ENCODE results near the gene TMEM59L.

DNA sequence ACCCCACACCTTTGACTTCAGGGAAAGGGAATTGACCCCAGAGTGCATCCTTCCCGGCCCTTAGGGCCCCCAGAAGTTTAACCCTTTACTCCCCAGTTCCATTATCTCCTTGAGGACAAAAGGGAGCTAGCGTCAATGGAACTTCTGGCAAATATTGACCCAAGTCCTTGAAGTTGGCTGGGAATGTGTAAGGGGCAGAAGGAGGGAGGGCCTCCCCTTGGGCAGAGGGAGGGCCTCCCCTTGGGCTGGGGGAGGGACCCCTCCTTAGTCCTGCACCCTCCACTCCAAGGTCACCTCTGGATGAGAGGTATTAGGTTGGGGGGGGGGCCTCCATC lies 3.0 kb upstream of the TMEM59L start:
- TF ChIP-seq, protein P1, sequence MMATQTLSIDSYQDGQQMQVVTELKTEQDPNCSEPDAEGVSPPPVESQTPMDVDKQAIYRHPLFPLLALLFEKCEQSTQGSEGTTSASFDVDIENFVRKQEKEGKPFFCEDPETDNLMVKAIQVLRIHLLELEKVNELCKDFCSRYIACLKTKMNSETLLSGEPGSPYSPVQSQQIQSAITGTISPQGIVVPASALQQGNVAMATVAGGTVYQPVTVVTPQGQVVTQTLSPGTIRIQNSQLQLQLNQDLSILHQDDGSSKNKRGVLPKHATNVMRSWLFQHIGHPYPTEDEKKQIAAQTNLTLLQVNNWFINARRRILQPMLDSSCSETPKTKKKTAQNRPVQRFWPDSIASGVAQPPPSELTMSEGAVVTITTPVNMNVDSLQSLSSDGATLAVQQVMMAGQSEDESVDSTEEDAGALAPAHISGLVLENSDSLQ (IDR thresholded peaks at IDR 0.05): no peak
- TF ChIP-seq BHLHE40 (IDR thresholded peaks at IDR 0.05; ENCODE audit: borderline replicate concordance) (no peak), SUZ12 (IDR thresholded peaks at IDR 0.05) (no peak), ARNT (IDR thresholded peaks at IDR 0.05) (no peak), NFRKB (IDR thresholded peaks at IDR 0.05) (no peak), SP1 (IDR thresholded peaks at IDR 0.05) (no peak), FOXM1 (IDR thresholded peaks at IDR 0.05; ENCODE audit: borderline replicate concordance) (no peak)
